WERI-Rb-1 (cell line): Measurements from ENCODE around the gene MYBPC3.
"Not testable (repeated sequence)": the region's sequence is repeated elsewhere in the genome, so short reads cannot be mapped to it uniquely, and the experiment has no call there.

Source experiments
- DNase-seq: peaks from one replicate; pipeline ENCODE4 v3.0.0-alpha.2; 2020
- H3K27ac ChIP-seq: fragments of 250-450 bp; sonication (Bioruptor Pico); 2 replicates; pipeline ENCODE4 v1.5.1; 2020; ENCODE audit warnings: mild to moderate bottlenecking, moderate library complexity
- H3K27me3 ChIP-seq: fragments of 250-450 bp; sonication (Bioruptor Pico); 2 replicates; pipeline ENCODE4 v1.5.1; 2021; ENCODE audit warnings: mild to moderate bottlenecking, low read depth, moderate library complexity; ENCODE audit not compliant: insufficient read depth, severe bottlenecking
- H3K36me3 ChIP-seq: fragments of 250-450 bp; sonication (Bioruptor Pico); 2 replicates; pipeline ENCODE4 v1.5.1; 2020; ENCODE audit warnings: mild to moderate bottlenecking, moderate library complexity
- H3K4me3 ChIP-seq: 2 replicates; pipeline ENCODE4 v1.5.1; 2011; ENCODE audit warnings: low read depth, mild to moderate bottlenecking, control low read depth, low read length
- H3K9me3 ChIP-seq: fragments of 250-450 bp; sonication (Bioruptor Pico); 2 replicates; pipeline ENCODE4 v1.5.1; 2021; ENCODE audit warnings: mild to moderate bottlenecking, moderate library complexity; ENCODE audit not compliant: severe bottlenecking
- CTCF ChIP-seq: IDR thresholded peaks from 2 replicates; pipeline ENCODE4 v1.5.1; 2011; ENCODE audit warnings: low read depth, mild to moderate bottlenecking, control low read depth, inconsistent platforms, low read length

MYBPC3 gene

GRCh38 chr11:47337229-47337924 lies 15.1 kb downstream of the MYBPC3 start:
- H3K4me3 ChIP-seq: no peak overlapping the region
- no peaks in the 10 kb centered on the region for H3K36me3 ChIP-seq
- no peaks in the 10 kb centered on the region for H3K27me3 ChIP-seq
- no peak for DNase-seq
- no peak overlapping the region for H3K27ac ChIP-seq
- no peak for TF ChIP-seq CTCF
- no peaks in the 10 kb centered on the region for H3K9me3 ChIP-seq

- no peak overlapping the region for H3K27ac ChIP-seq
- H3K36me3 ChIP-seq: no peaks in the 10 kb centered on the region; the same call in 1 of the 2 replicates
- no peaks in the 10 kb centered on the region for H3K9me3 ChIP-seq
- no peak for DNase-seq
- H3K4me3 ChIP-seq: no peak overlapping the region
- no peaks in the 10 kb centered on the region for H3K27me3 ChIP-seq
- TF ChIP-seq CTCF: no peak
Measured at GRCh38 chr11:47336595-47336994, 15.9 kb downstream of the MYBPC3 start.

- H3K27me3 ChIP-seq: no peaks in the 10 kb centered on the region
- TF ChIP-seq CTCF: no peak
Measured at GRCh38 chr11:47335733-47336132, 16.8 kb downstream of the MYBPC3 start.

GRCh38 chr11:47334699-47335411 lies 17.6 kb downstream of the MYBPC3 start:
- not testable (repeated sequence) for H3K27ac ChIP-seq, H3K9me3 ChIP-seq, H3K36me3 ChIP-seq, DNase-seq, H3K27me3 ChIP-seq, H3K4me3 ChIP-seq

More at GRCh38 chr11:47335733-47336132, 16.8 kb downstream of the MYBPC3 start:
- no peak overlapping the region for H3K4me3 ChIP-seq
- H3K36me3 ChIP-seq: no peaks in the 10 kb centered on the region; the same call in 1 of the 2 replicates
- no peak for DNase-seq
- H3K9me3 ChIP-seq: no peaks in the 10 kb centered on the region
- no peak overlapping the region for H3K27ac ChIP-seq

- Histone ChIP-seq H3K9me3 (no peaks in the 10 kb centered on the region), H3K27me3 (no peaks in the 10 kb centered on the region)
- no peak for TF ChIP-seq CTCF
Measured at GRCh38 chr11:47333886-47334443, 18.5 kb downstream of the MYBPC3 start.

GRCh38 chr11:47333526-47333845 lies 19.0 kb downstream of the MYBPC3 start:
- no peaks in the 10 kb centered on the region for H3K27me3 ChIP-seq
- H3K9me3 ChIP-seq: no peaks in the 10 kb centered on the region
- no peak overlapping the region for H3K4me3 ChIP-seq
- H3K27ac ChIP-seq: no peak overlapping the region
- peaks cover 12% of the 10 kb centered on the region for H3K36me3 ChIP-seq
- DNase-seq: no peak
- no peak for TF ChIP-seq CTCF

More at GRCh38 chr11:47333886-47334443, 18.5 kb downstream of the MYBPC3 start:
- Histone ChIP-seq H3K4me3 (no peak overlapping the region), H3K27ac (no peak overlapping the region), H3K36me3 (peaks cover 8% of the 10 kb centered on the region)
- DNase-seq: no peak
